ENCODE results near the gene TCEA3.

Gene TCEA3

GRCh38 chr1:23421343-23421742, 3.2 kb downstream of the TCEA3 start:
- no peak for DNase-seq (ENCODE audit: low read depth)

- DNase-seq (ENCODE audit: low read depth) = no peak
Measured at GRCh38 chr1:23420778-23421177, 3.8 kb downstream of the TCEA3 start.

- no peak for DNase-seq (ENCODE audit: low read depth)
Measured at GRCh38 chr1:23419180-23419579, 5.4 kb downstream of the TCEA3 start.

GRCh38 chr1:23417570-23417969, 7.0 kb downstream of the TCEA3 start:
- no peak for DNase-seq (ENCODE audit: low read depth)

GRCh38 chr1:23416964-23417363, 7.6 kb downstream of the TCEA3 start:
- no peak for DNase-seq (ENCODE audit: low read depth)

GRCh38 chr1:23408797-23409290, 15.7 kb downstream of the TCEA3 start:
- DNase-seq (ENCODE audit: low read depth) = no peak

- DNase-seq (ENCODE audit: low read depth) = no peak
Measured at GRCh38 chr1:23407016-23407630, 17.4 kb downstream of the TCEA3 start.

- DNase-seq (ENCODE audit: low read depth) = no peak
Measured at GRCh38 chr1:23405946-23406345, 18.6 kb downstream of the TCEA3 start.

- DNase-seq (ENCODE audit: low read depth) = peak; percentile 59
Measured at GRCh38 chr1:23403735-23404486, 20.6 kb downstream of the TCEA3 start.

GRCh38 chr1:23403355-23403734, 21.2 kb downstream of the TCEA3 start:
- DNase-seq (ENCODE audit: low read depth) = no peak

- no peak for DNase-seq (ENCODE audit: low read depth)
Measured at GRCh38 chr1:23403038-23403336, 21.6 kb downstream of the TCEA3 start.

GRCh38 chr1:23402286-23403037, 22.1 kb downstream of the TCEA3 start:
- DNase-seq (ENCODE audit: low read depth) = no peak

- no peak for DNase-seq (ENCODE audit: low read depth)
Measured at GRCh38 chr1:23401313-23401712, 23.2 kb downstream of the TCEA3 start.

- no peak for DNase-seq (ENCODE audit: low read depth)
Measured at GRCh38 chr1:23400324-23401114, 24.0 kb downstream of the TCEA3 start.

GRCh38 chr1:23399229-23399628, 25.3 kb downstream of the TCEA3 start:
- DNase-seq (ENCODE audit: low read depth) = no peak

GRCh38 chr1:23397908-23398307, 26.6 kb downstream of the TCEA3 start:
- DNase-seq (ENCODE audit: low read depth) = no peak

GRCh38 chr1:23396380-23396779, 28.2 kb downstream of the TCEA3 start:
- DNase-seq (ENCODE audit: low read depth) = no peak

GRCh38 chr1:23395849-23396248, 28.7 kb downstream of the TCEA3 start:
- no peak for DNase-seq (ENCODE audit: low read depth)

GRCh38 chr1:23395154-23395724, 29.3 kb downstream of the TCEA3 start:
- DNase-seq (ENCODE audit: low read depth) = no peak

GRCh38 chr1:23394684-23395083, 29.9 kb downstream of the TCEA3 start:
- no peak for DNase-seq (ENCODE audit: low read depth)

GRCh38 chr1:23394181-23394580, 30.4 kb downstream of the TCEA3 start:
- DNase-seq (ENCODE audit: low read depth) = no peak

- no peak for DNase-seq (ENCODE audit: low read depth)
Measured at GRCh38 chr1:23393706-23394105, 30.8 kb downstream of the TCEA3 start.
